ENCODE data around the gene LRRC36.

LRRC36 gene

GRCh38 chr16:67294171-67294757 lies 32.4 kb upstream of the LRRC36 start:
- no peak for DNase-seq

GRCh38 chr16:67294938-67295361 lies 31.7 kb upstream of the LRRC36 start:
- DNase-seq, result no peak

- no peak for DNase-seq
Measured at GRCh38 chr16:67296420-67296819, 30.2 kb upstream of the LRRC36 start.

GRCh38 chr16:67298277-67298676 lies 28.3 kb upstream of the LRRC36 start:
- DNase-seq, result no peak

- no peak for DNase-seq
Measured at GRCh38 chr16:67299269-67299668, 27.3 kb upstream of the LRRC36 start.

GRCh38 chr16:67301080-67301782 lies 25.4 kb upstream of the LRRC36 start:
- no peak for DNase-seq

- no peak for DNase-seq
Measured at GRCh38 chr16:67302076-67302475, 24.5 kb upstream of the LRRC36 start.

- DNase-seq, result no peak
Measured at GRCh38 chr16:67302970-67303369, 23.6 kb upstream of the LRRC36 start.

- DNase-seq, result no peak
Measured at GRCh38 chr16:67304020-67304419, 22.6 kb upstream of the LRRC36 start.

- DNase-seq, result no peak
Measured at GRCh38 chr16:67305216-67306071, 21.2 kb upstream of the LRRC36 start.

- DNase-seq, result no peak
Measured at GRCh38 chr16:67310561-67310960, 16.1 kb upstream of the LRRC36 start.

- DNase-seq, result no peak
Measured at GRCh38 chr16:67311607-67312488, 14.8 kb upstream of the LRRC36 start.

- DNase-seq, result no peak
Measured at GRCh38 chr16:67312719-67313118, 13.9 kb upstream of the LRRC36 start.

- no peak for DNase-seq
Measured at GRCh38 chr16:67317853-67318252, 8.8 kb upstream of the LRRC36 start.

- no peak for DNase-seq
Measured at GRCh38 chr16:67326115-67326471, 522 bp upstream of the LRRC36 start.

- no peak for DNase-seq
Measured at GRCh38 chr16:67327743-67328142, 1.1 kb downstream of the LRRC36 start.

GRCh38 chr16:67329901-67330300 lies 3.3 kb downstream of the LRRC36 start:
- DNase-seq, result no peak

- no peak for DNase-seq
Measured at GRCh38 chr16:67333315-67333714, 6.7 kb downstream of the LRRC36 start.

- no peak for DNase-seq
Measured at GRCh38 chr16:67336116-67336515, 9.5 kb downstream of the LRRC36 start.

- no peak for DNase-seq
Measured at GRCh38 chr16:67336648-67337047, 10.0 kb downstream of the LRRC36 start.

GRCh38 chr16:67339453-67339852 lies 12.8 kb downstream of the LRRC36 start:
- no peak for DNase-seq

- DNase-seq, result no peak
Measured at GRCh38 chr16:67341250-67341649, 14.6 kb downstream of the LRRC36 start.

- DNase-seq, result no peak
Measured at GRCh38 chr16:67342616-67343015, 16.0 kb downstream of the LRRC36 start.
